Psoas muscle (tissue), 8 donors: ENCODE data around the gene CTCFL. TPM values are rescaled to one million over a fixed set of nuclear protein-coding genes. Genes with fewer than 3 reads are reported as not detected.

ENCODE experiments used
- ATAC-seq, 4 donors: fragments of 200-7000 bp; cut with Tn5 transposase; one replicate each; pipeline ENCODE4 v1.9.1; 2020; ENCODE audit warnings: moderate library complexity in 3 of 4, mild to moderate bottlenecking in 2 of 4
- DNase-seq, 2 donors: peaks; one replicate each; pipeline ENCODE4 v3.0.0-alpha.2; 2020
- H3K27ac ChIP-seq: fragments of 200-600 bp; one replicate; pipeline ENCODE4 v1.8.0; 2022
- H3K27me3 ChIP-seq, 3 donors: fragments of 200-600 bp in 1 of 3; one replicate each; pipeline versions ENCODE4 v1.6.1 to v1.8.0; 2013 to 2022; ENCODE audit warnings: low read length in 2 of 3, mild to moderate bottlenecking in 2 of 3, moderate library complexity in 1 of 3; ENCODE audit not compliant: insufficient read depth in 3 of 3
- H3K36me3 ChIP-seq, 2 donors: fragments of 200-600 bp in 1 of 2; one replicate each; pipeline versions ENCODE4 v1.6.1 to v1.8.0; 2013 to 2022; ENCODE audit warnings: low read depth in 1 of 2, mild to moderate bottlenecking in 1 of 2, moderate library complexity in 1 of 2; ENCODE audit not compliant: insufficient read depth in 1 of 2
- H3K4me1 ChIP-seq: fragments of 200-600 bp; one replicate; pipeline ENCODE4 v1.8.0; 2022
- H3K4me3 ChIP-seq: fragments of 200-600 bp; one replicate; pipeline ENCODE4 v1.8.0; 2022; ENCODE audit warnings: mild to moderate bottlenecking
- H3K9me3 ChIP-seq: fragments of 200-600 bp; one replicate; pipeline ENCODE4 v1.8.0; 2022
- CTCF ChIP-seq: fragments of 200-600 bp; IDR thresholded peaks from one replicate; pipeline ENCODE4 v1.8.0; 2022; ENCODE audit warnings: antibody characterized with exemption
- WGBS, 3 donors: extraction: QIAGEN DNeasy Blood & Tissue Kit; methylation state at CpG; one replicate each; pipeline versions ENCODE4 v1.1.6 to v1.1.7; 2013; 5-methylcytosine and 5-hydroxymethylcytosine counted together
- intact Hi-C, 2 donors: fragments of 100-400 bp; cut with DNase I; formaldehyde crosslinking; loops; one replicate each; pipeline versions ENCODE4 v1.11.0 to v1.14.2; 2022
- polyA plus RNA-seq, 3 donors: library from polyadenylated mRNA; stranded (reverse); fragments of 200-250 nt; gene quantifications; one replicate each; pipeline ENCODE4 v1.2.3, GENCODE V29; 2013
- total RNA-seq, 4 donors: library from RNA; stranded (reverse); fragmentation: NEBNext Ultra II Directional in 2 of 4; extraction: Animal tissue kit (Norgen Biotek cat#: 25700) in 2 of 4; gene quantifications; one replicate each; pipeline versions ENCODE4 v1.2.1 to v1.2.4, GENCODE V29; 2021 to 2023
- donor health status: healthy with polysubstance abuse.
- donor health status: DM: no; HTN: no; CAD: no; lungs with moderate emphysema.
- donor health status: Bipolar disorder and iron deficiency.
- donor health status: healthy.
- donor health status: DM: yes; HTN: yes; CAD: no.
- donor health status: DM: no; HTN: no; CAD: no.
- donor health status: DM: no; HTN: no; CAD: no.
- donor health status: DM: yes; HTN: yes; CAD: no.

CTCFL gene
- total and polyA plus RNA-seq, 7 donors = not detected

GRCh38 chr20:57570920-57571319 is 46.0 kb upstream of the CTCFL start:
- no peaks in the 10 kb centered on the region for H3K36me3 ChIP-seq
- no peaks in the 10 kb centered on the region for H3K4me1 ChIP-seq
- ATAC-seq = no peak
- peaks cover 0 to 53% (median 9%) of the 10 kb centered on the region in 3 donors for H3K27me3 ChIP-seq
- DNase-seq = no peak
- no peak for TF ChIP-seq CTCF
- no peak overlapping the region for H3K27ac ChIP-seq
- intact Hi-C loops = no loop called here
- WGBS, 3 donors = 41 to 52% (median 44%) methylated on average over 8 of the region's 8 CpGs
- H3K9me3 ChIP-seq = no peaks in the 10 kb centered on the region
- H3K4me3 ChIP-seq = no peak overlapping the region

GRCh38 chr20:57570145-57570850 is 45.4 kb upstream of the CTCFL start:
- no peak for ATAC-seq
- no peak for TF ChIP-seq CTCF
- Histone ChIP-seq H3K27ac (no peak overlapping the region), H3K9me3 (no peaks in the 10 kb centered on the region), H3K36me3 (no peaks in the 10 kb centered on the region), H3K4me1 (no peaks in the 10 kb centered on the region), H3K4me3 (no peak overlapping the region), H3K27me3 (peaks cover 0 to 49% (median 9%) of the 10 kb centered on the region in 3 donors)
- DNase-seq = no peak
- WGBS, 3 donors = 68 to 71% (median 71%) methylated on average over 20 of the region's 20 CpGs
- intact Hi-C loops = no loop called here

DNA sequence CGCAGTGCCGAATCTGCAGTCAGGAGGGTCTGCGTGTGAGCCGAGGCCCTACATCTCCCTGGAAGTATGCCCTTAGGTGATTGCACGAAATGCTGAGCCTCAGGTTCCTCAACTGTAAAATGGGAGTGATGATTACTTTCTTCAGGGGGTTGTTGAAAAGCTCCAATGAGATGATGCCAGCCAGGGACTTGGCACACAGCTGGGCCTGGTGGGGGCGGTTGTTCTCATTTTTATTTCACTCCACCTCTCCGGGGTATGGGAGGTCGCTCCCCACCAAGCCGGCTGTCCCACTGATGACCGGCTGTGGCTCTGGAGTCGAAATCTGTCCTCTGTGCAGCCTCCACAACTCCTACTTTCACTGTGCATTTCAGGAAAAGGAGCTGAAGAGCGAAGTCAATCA is 44.0 kb upstream of the CTCFL start:
- Histone ChIP-seq H3K36me3 (no peaks in the 10 kb centered on the region), H3K27me3 (peaks cover 0 to 41% (median 9%) of the 10 kb centered on the region in 3 donors), H3K4me1 (no peaks in the 10 kb centered on the region), H3K4me3 (no peak overlapping the region), H3K9me3 (no peaks in the 10 kb centered on the region), H3K27ac (no peak overlapping the region)
- 87 to 93% (median 90%) methylated on average over 12 of the region's 12 CpGs for WGBS, 3 donors
- DNase-seq (no peak), ATAC-seq (no peak)
- no peak for TF ChIP-seq CTCF
- intact Hi-C loops = no loop called here

DNA sequence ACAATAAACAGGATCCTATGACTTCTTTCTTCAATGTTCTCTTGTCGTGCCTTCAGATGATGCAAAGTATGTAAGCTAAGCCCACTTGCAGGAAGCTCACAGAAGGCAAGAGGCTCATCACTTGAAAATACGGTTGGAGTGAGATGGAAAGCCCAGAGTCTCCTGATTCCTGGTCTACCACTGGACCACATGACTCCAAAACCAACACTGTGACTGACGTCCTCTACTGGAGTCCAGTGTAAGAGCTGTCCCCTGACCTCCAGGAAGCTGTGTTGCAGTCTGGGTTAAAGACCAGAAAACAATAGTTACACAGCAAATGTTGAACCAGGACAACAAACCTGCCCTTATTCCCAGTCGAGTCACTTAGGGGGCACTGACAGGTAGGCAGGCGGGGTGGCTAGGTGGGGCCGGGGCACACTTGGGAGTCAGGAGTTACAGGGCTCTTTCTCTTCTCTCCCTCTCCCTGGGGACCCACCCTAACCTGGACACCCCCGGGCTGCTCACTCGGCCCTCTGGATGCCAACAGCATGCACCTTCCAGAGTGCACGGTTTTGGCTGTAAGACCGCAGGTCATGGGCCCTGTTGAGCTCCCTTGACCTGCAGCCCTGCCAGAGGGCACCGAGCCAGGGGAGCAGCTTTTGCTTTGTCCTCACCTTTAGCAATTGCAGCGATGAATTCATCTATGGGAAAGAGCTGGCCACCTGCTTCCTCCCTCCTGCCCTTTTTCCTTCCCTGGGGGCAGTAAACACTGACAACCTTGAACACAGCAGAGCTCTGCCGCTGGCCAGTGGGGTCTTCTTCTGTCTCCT is 43.4 kb upstream of the CTCFL start:
- H3K27ac ChIP-seq = no peak overlapping the region
- TF ChIP-seq CTCF = no peak
- no peaks in the 10 kb centered on the region for H3K9me3 ChIP-seq
- WGBS, 3 donors = 66 to 68% (median 67%) methylated on average over 13 of the region's 13 CpGs
- ATAC-seq (no peak), DNase-seq (no peak)
- no peaks in the 10 kb centered on the region for H3K4me1 ChIP-seq
- intact Hi-C loops = no loop called here
- no peak overlapping the region for H3K4me3 ChIP-seq
- no peaks in the 10 kb centered on the region for H3K36me3 ChIP-seq
- H3K27me3 ChIP-seq = peaks cover 0 to 44% (median 9%) of the 10 kb centered on the region in 3 donors
